ENCODE results near the gene FRMD1. TPM values are rescaled to one million over a fixed set of nuclear protein-coding genes. Genes with fewer than 3 reads are reported as not detected.

Gene FRMD1
- total RNA-seq, 1 experiment from 2014 or later = not detected

DNA sequence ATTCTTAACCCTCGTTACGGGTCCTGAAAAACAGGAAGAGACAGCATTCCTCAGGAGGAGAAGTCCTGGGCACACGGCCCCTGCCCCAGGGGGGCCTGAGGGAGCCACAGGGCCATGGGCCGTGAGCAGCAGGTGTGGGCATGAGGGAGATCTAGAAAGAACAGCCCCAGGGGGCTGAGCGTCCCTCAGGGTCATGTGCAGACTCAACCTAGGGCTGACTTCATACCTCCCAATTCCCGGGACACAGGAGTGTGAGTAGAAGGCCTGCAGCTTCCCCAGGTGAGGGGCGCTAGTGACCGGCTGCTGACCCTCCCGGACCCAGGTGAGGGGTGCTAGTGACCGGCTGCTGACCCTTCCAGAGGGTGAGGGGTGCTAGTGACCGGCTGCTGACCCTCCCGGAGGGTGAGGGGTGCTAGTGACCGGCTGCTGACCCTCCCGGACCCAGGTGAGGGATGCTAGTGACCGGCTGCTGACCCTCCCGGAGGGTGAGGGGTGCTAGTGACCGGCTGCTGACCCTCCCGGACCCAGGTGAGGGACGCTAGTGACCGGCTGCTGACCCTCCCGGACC is 35.1 kb downstream of the FRMD1 start:
- CTCF ChIA-PET = no interaction called here
- H2AFZ ChIP-seq (ENCODE audit: low read depth, low read length, poor library complexity, severe bottlenecking) = no peak overlapping the region

DNA sequence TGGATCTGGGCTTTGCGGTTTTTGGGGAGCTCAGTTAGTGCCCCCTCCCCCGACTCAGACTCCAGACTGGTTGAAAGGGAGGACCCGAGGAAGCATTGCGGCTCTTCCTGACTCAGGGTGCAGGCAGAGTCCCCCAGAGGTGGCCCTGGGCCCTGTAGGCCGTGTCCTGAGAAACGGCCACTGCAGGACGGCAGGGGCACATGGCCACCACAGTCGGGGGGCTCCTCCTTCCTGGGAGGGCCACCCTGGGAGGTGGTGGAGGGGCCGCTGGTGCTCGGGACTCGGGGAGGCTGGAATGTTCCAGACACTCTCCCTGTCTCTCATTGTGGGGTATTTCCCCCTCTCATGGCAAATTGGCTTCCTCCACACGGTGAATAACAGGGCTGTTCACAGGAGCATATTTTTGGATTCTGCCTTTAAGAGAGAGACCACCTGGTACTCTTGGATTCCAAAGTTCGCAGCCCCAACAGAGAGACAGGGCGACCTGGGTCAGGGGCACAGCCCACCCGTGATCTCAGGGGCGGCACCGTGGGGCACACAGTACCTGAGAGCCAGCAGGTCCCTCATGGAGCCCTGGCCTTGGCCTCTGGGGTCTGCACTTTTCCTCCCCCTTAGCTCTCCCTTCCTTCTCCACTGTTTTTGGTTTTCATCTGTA is 35.7 kb downstream of the FRMD1 start:
- H3K9me2 ChIP-seq (ENCODE audit: insufficient read depth) = no peaks in the 10 kb centered on the region
- H3K9me3 ChIP-seq (ENCODE audit: control insufficient read depth in 1 of 2, insufficient read depth in 1 of 2, low read depth in 1 of 2, low read length in 2 of 2) = no peaks in the 10 kb centered on the region
- no peaks in the 10 kb centered on the region for H3K36me3 ChIP-seq (ENCODE audit: control insufficient read depth in 1 of 2, insufficient read depth in 2 of 2, low read length in 2 of 2)
- no peak overlapping the region for H3K4me3 ChIP-seq (replicated peaks in 1 of 2; ENCODE audit: low read depth in 1 of 2, low read length in 2 of 2)
- no peak overlapping the region for H3K9ac ChIP-seq (ENCODE audit: low read length)
- ChIA-PET CTCF (no interaction called here), RAD21 (ENCODE audit: low non-redundant PET in 1 of 2, low total read pairs in 2 of 2, uncharacterized antibody in 2 of 2, unreplicated experiment in 2 of 2) (no interaction called here), POLR2A (no interaction called here)
- no peak overlapping the region for H2AFZ ChIP-seq (ENCODE audit: low read depth, low read length, poor library complexity, severe bottlenecking)
- intact Hi-C loops (cut with micrococcal nuclease) = no loop called here
- no peaks in the 10 kb centered on the region for H3K4me1 ChIP-seq (ENCODE audit: control insufficient read depth in 1 of 2, insufficient read depth in 2 of 2, low read length in 2 of 2)
- ATAC-seq (no peak), DNase-seq (ENCODE audit: low read depth, low spot score) (no peak)
- no peak overlapping the region for H3K4me2 ChIP-seq (ENCODE audit: low read length)
- H3K27me3 ChIP-seq (ENCODE audit: insufficient read depth, low read length) = peaks cover 3% of the 10 kb centered on the region; the same call in 1 of the 2 replicates
- no TSS peak for BruUV-seq (replicated peaks)
- H3K79me2 ChIP-seq (ENCODE audit: insufficient read depth, low read length) = no peaks in the 10 kb centered on the region
- no peaks in the 10 kb centered on the region for H4K20me1 ChIP-seq (ENCODE audit: insufficient read depth)
- no peak overlapping the region for H3K27ac ChIP-seq (ENCODE audit: low read depth, low read length)
- TF ChIP-seq ELF1 (IDR thresholded peaks at IDR 0.05; ENCODE audit: borderline replicate concordance, low read depth) (no peak), EZH2 (IDR thresholded peaks at IDR 0.05) (no peak), SRF (IDR thresholded peaks at IDR 0.05; ENCODE audit: low read depth) (no peak), SP1 (IDR thresholded peaks at IDR 0.05; ENCODE audit: low read depth) (no peak), TCF7L2 (IDR thresholded peaks at IDR 0.05; ENCODE audit: borderline replicate concordance, extremely low read depth, insufficient read depth, insufficient read length) (no peak), POLR2A (IDR thresholded peaks at IDR 0.05; ENCODE audit: borderline replicate concordance, extremely low read depth, insufficient read depth, insufficient read length) (no peak), CBX3 (IDR thresholded peaks at IDR 0.05; ENCODE audit: low read depth) (no peak), FOSL1 (IDR thresholded peaks at IDR 0.05; ENCODE audit: low read depth) (no peak)
- TF ChIP-seq, protein P1, sequence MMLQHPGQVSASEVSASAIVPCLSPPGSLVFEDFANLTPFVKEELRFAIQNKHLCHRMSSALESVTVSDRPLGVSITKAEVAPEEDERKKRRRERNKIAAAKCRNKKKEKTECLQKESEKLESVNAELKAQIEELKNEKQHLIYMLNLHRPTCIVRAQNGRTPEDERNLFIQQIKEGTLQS (IDR thresholded peaks at IDR 0.05) = no peak
- TF ChIP-seq, protein P2, sequence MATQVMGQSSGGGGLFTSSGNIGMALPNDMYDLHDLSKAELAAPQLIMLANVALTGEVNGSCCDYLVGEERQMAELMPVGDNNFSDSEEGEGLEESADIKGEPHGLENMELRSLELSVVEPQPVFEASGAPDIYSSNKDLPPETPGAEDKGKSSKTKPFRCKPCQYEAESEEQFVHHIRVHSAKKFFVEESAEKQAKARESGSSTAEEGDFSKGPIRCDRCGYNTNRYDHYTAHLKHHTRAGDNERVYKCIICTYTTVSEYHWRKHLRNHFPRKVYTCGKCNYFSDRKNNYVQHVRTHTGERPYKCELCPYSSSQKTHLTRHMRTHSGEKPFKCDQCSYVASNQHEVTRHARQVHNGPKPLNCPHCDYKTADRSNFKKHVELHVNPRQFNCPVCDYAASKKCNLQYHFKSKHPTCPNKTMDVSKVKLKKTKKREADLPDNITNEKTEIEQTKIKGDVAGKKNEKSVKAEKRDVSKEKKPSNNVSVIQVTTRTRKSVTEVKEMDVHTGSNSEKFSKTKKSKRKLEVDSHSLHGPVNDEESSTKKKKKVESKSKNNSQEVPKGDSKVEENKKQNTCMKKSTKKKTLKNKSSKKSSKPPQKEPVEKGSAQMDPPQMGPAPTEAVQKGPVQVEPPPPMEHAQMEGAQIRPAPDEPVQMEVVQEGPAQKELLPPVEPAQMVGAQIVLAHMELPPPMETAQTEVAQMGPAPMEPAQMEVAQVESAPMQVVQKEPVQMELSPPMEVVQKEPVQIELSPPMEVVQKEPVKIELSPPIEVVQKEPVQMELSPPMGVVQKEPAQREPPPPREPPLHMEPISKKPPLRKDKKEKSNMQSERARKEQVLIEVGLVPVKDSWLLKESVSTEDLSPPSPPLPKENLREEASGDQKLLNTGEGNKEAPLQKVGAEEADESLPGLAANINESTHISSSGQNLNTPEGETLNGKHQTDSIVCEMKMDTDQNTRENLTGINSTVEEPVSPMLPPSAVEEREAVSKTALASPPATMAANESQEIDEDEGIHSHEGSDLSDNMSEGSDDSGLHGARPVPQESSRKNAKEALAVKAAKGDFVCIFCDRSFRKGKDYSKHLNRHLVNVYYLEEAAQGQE (IDR thresholded peaks at IDR 0.05; ENCODE audit: low read depth) = no peak
- TF ChIP-seq, protein P3, sequence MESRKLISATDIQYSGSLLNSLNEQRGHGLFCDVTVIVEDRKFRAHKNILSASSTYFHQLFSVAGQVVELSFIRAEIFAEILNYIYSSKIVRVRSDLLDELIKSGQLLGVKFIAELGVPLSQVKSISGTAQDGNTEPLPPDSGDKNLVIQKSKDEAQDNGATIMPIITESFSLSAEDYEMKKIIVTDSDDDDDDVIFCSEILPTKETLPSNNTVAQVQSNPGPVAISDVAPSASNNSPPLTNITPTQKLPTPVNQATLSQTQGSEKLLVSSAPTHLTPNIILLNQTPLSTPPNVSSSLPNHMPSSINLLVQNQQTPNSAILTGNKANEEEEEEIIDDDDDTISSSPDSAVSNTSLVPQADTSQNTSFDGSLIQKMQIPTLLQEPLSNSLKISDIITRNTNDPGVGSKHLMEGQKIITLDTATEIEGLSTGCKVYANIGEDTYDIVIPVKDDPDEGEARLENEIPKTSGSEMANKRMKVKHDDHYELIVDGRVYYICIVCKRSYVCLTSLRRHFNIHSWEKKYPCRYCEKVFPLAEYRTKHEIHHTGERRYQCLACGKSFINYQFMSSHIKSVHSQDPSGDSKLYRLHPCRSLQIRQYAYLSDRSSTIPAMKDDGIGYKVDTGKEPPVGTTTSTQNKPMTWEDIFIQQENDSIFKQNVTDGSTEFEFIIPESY (IDR thresholded peaks at IDR 0.05; ENCODE audit: extremely low read depth, insufficient replicate concordance, low read length) = no peak
- TF ChIP-seq, protein P4, sequence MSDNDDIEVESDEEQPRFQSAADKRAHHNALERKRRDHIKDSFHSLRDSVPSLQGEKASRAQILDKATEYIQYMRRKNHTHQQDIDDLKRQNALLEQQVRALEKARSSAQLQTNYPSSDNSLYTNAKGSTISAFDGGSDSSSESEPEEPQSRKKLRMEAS (IDR thresholded peaks at IDR 0.05) = no peak

More for the DNA sequence above, 35.1 kb downstream of the FRMD1 start:
- peaks cover 3% of the 10 kb centered on the region; the same call in 1 of the 2 replicates for H3K27me3 ChIP-seq (ENCODE audit: insufficient read depth, low read length)
- no TSS peak for BruUV-seq (replicated peaks)
- H4K20me1 ChIP-seq (ENCODE audit: insufficient read depth) = no peaks in the 10 kb centered on the region
- no peaks in the 10 kb centered on the region for H3K4me1 ChIP-seq (ENCODE audit: control insufficient read depth in 1 of 2, insufficient read depth in 2 of 2, low read length in 2 of 2)
- ChIA-PET POLR2A (no interaction called here), RAD21 (ENCODE audit: low non-redundant PET in 1 of 2, low total read pairs in 2 of 2, uncharacterized antibody in 2 of 2, unreplicated experiment in 2 of 2) (no interaction called here)
- ATAC-seq (no peak), DNase-seq (ENCODE audit: low read depth, low spot score) (no peak)
- H3K27ac ChIP-seq (ENCODE audit: low read depth, low read length) = no peak overlapping the region
- no peaks in the 10 kb centered on the region for H3K79me2 ChIP-seq (ENCODE audit: insufficient read depth, low read length)
- H3K4me2 ChIP-seq (ENCODE audit: low read length) = no peak overlapping the region
- H3K9ac ChIP-seq (ENCODE audit: low read length) = no peak overlapping the region
- no peaks in the 10 kb centered on the region for H3K9me2 ChIP-seq (ENCODE audit: insufficient read depth)
- H3K4me3 ChIP-seq (replicated peaks in 1 of 2; ENCODE audit: low read depth in 1 of 2, low read length in 2 of 2) = no peak overlapping the region
- no peaks in the 10 kb centered on the region for H3K9me3 ChIP-seq (ENCODE audit: control insufficient read depth in 1 of 2, insufficient read depth in 1 of 2, low read depth in 1 of 2, low read length in 2 of 2)
- no peaks in the 10 kb centered on the region for H3K36me3 ChIP-seq (ENCODE audit: control insufficient read depth in 1 of 2, insufficient read depth in 2 of 2, low read length in 2 of 2)
- TF ChIP-seq EZH2 (IDR thresholded peaks at IDR 0.05) (no peak), YY1 (IDR thresholded peaks at IDR 0.05; ENCODE audit: extremely low read depth, insufficient replicate concordance, low read depth, low read length) (no peak), EZH2phosphoT487 (IDR thresholded peaks at IDR 0.05; ENCODE audit: borderline replicate concordance) (no peak), JUND (IDR thresholded peaks at IDR 0.05) (no peak), SIN3A (IDR thresholded peaks at IDR 0.05; ENCODE audit: low read depth) (no peak), SP1 (IDR thresholded peaks at IDR 0.05; ENCODE audit: low read depth) (no peak)
- intact Hi-C loops (cut with micrococcal nuclease) = no loop called here

All from HCT116 (cell line).